ENCODE data around the gene UBN1. TPM values are rescaled to one million over a fixed set of nuclear protein-coding genes. Genes with fewer than 3 reads are reported as not detected.

Gene UBN1
- total and polyA plus RNA-seq, 3 donors from 2014 or later, result 88.1 to 115 (median 98.2) TPM

GRCh38 chr16:4874666-4875065 lies 27.4 kb downstream of the UBN1 start:
- intact Hi-C loops (cut with DNase I; ENCODE audit: low total_unique reads), result no loop called here
- Histone ChIP-seq H3K4me3 (no peak overlapping the region), H3K27me3 (no peaks in the 10 kb centered on the region), H3K4me1 (no peaks in the 10 kb centered on the region), H3K27ac (no peak overlapping the region), H3K36me3 (ENCODE audit: low read depth, missing control alignments) (no peaks in the 10 kb centered on the region), H3K9me3 (no peaks in the 10 kb centered on the region)
- DNase-seq, result no peak
- 79 to 82% methylated on average over 8 of the region's 8 CpGs for WGBS, 2 donors
- TF ChIP-seq POLR2A (IDR thresholded peaks at IDR 0.05), result no peak
- no peak for TF ChIP-seq CTCF (IDR thresholded peaks at IDR 0.05)

GRCh38 chr16:4876646-4877379 lies 29.5 kb downstream of the UBN1 start:
- Histone ChIP-seq H3K27me3 (no peaks in the 10 kb centered on the region), H3K36me3 (ENCODE audit: low read depth, missing control alignments) (no peaks in the 10 kb centered on the region), H3K4me3 (no peak overlapping the region), H3K9me3 (no peaks in the 10 kb centered on the region), H3K27ac (no peak overlapping the region), H3K4me1 (no peaks in the 10 kb centered on the region)
- no peak for TF ChIP-seq POLR2A (IDR thresholded peaks at IDR 0.05)
- TF ChIP-seq CTCF (IDR thresholded peaks at IDR 0.05), result no peak
- intact Hi-C loops (cut with DNase I; ENCODE audit: low total_unique reads), result no loop called here
- WGBS, 2 donors, result 86 to 89% methylated on average over 9 to 11 of the region's 11 CpGs
- no peak for DNase-seq

- peaks cover 3% of the 10 kb centered on the region for H3K4me1 ChIP-seq
- H3K27ac ChIP-seq, result no peak overlapping the region
- no peak for DNase-seq
- no peak overlapping the region for H3K4me3 ChIP-seq
- no peaks in the 10 kb centered on the region for H3K27me3 ChIP-seq
- intact Hi-C loops (cut with DNase I; ENCODE audit: low total_unique reads), result no loop called here
- no peaks in the 10 kb centered on the region for H3K9me3 ChIP-seq
- 96 to 98% methylated on average over 14 of the region's 14 CpGs for WGBS, 2 donors
- TF ChIP-seq CTCF (IDR thresholded peaks at IDR 0.05) (no peak), POLR2A (IDR thresholded peaks at IDR 0.05) (no peak)
- H3K36me3 ChIP-seq (ENCODE audit: low read depth, missing control alignments), result no peaks in the 10 kb centered on the region
Observed at GRCh38 chr16:4877380-4877685, 30.1 kb downstream of the UBN1 start.

GRCh38 chr16:4879049-4879448 lies 31.8 kb downstream of the UBN1 start:
- Histone ChIP-seq H3K36me3 (ENCODE audit: low read depth, missing control alignments) (no peaks in the 10 kb centered on the region), H3K27me3 (no peaks in the 10 kb centered on the region), H3K9me3 (no peaks in the 10 kb centered on the region), H3K27ac (no peak overlapping the region), H3K4me3 (no peak overlapping the region), H3K4me1 (peaks cover 4% of the 10 kb centered on the region)
- DNase-seq, result no peak
- intact Hi-C loops (cut with DNase I; ENCODE audit: low total_unique reads), result no loop called here
- no peak for TF ChIP-seq CTCF (IDR thresholded peaks at IDR 0.05)
- no peak for TF ChIP-seq POLR2A (IDR thresholded peaks at IDR 0.05)
- 75 to 82% methylated on average over 4 of the region's 4 CpGs for WGBS, 2 donors

- Histone ChIP-seq H3K27ac (no peak overlapping the region), H3K27me3 (no peaks in the 10 kb centered on the region), H3K4me3 (no peak overlapping the region), H3K36me3 (ENCODE audit: low read depth, missing control alignments) (no peaks in the 10 kb centered on the region), H3K4me1 (peaks cover 4% of the 10 kb centered on the region), H3K9me3 (no peaks in the 10 kb centered on the region)
- no peak for TF ChIP-seq POLR2A (IDR thresholded peaks at IDR 0.05)
- TF ChIP-seq CTCF (IDR thresholded peaks at IDR 0.05), result no peak
- no peak for DNase-seq
- intact Hi-C loops (cut with DNase I; ENCODE audit: low total_unique reads), result no loop called here
- WGBS, 2 donors, result 91 to 95% methylated on average over 7 to 17 of the region's 17 CpGs
Observed at GRCh38 chr16:4880006-4880580, 32.8 kb downstream of the UBN1 start.

Measured in testis (tissue), 3 donors.